ENCODE results near the gene SERINC5.

SERINC5 gene

DNA sequence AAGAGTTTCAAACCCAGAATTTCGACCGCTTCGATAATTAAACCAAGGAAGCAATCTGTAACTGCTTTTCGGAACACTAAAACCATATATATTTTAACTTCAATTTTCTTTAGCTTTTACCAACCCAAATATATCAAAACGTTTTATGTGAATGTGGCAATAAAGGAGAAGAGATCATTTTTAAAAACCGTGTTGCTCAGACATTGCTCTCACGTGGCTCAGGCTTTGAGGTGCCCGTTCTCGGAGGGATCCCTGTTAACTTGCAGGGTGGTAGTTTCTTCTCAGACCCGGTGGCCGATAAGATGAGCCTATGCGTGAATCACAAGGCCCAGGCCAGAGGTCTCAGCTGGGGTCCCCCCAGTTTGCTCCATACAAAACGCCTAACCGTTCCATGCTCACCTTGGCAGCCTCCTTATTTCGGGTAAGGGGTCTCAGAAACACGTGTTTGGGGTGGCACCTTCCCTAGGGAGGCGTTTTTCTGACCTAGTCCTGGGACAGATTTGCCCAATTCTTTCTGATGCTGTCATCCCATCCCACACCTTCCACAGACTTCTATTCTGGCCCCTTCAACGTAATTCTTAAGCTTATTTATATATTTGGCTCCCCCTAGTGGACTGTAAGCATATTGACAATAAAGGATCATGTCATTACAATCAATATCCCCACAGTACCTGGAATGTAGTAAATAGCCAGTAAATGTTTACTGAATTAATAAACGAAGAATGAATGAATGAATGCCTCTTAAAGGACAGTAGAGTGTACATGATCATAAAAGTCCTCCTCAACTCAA lies 172.6 kb downstream of the SERINC5 start:
- DNase-seq, result peak; percentile 61

DNA sequence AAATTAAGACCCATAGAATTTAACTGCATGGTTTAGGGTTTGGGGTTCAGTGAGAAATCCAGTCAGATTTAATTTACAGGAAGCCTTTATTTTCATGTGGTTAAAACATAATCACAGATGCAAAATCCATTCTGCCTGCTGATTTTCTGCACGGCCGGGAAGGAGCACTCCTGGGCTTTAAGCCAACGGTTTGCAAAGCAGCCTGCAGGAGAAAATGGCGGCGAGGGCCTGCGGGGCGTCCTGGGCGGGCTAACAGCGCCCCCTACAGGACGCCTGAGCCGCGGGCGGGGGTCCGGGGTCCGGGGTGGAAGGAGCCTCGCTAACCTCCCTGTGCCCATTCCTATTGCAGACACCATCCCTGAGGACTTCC lies 173.1 kb downstream of the SERINC5 start:
- peak; percentile 50 for DNase-seq

DNA sequence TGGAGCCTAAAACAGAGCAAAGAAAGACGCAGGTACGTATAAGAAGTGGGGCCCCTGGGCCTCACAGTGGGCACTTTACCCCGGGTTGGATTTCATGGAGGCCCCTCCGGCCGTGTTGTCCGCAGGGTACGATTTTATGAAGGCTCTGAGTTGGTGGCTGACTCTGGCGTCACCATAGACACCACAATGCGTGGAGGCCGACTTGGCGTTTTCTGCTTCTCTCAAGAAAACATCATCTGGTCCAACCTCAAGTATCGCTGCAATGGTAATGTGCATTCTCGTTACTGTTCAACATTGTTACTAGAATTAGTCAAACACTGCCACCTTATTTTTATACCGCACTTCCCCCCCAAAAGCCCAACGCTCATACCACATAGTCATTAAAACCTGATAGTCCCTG lies 173.6 kb downstream of the SERINC5 start:
- DNase-seq, result no peak

DNA sequence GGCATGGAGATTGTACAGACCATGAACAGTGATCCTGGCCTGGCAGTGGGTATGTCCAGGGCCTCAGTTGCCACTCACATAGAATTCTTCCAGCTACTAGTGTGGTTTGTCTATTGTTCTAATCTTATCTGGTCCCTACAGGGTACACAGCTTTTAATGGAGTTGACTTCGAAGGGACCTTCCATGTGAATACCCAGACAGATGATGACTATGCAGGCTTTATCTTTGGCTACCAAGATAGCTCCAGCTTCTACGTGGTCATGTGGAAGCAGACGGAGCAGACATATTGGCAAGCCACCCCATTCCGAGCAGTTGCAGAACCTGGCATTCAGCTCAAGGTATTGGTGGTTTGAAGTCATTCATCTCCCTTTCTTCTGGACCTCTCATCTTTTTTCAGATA lies 176.9 kb downstream of the SERINC5 start:
- no peak for DNase-seq

DNA sequence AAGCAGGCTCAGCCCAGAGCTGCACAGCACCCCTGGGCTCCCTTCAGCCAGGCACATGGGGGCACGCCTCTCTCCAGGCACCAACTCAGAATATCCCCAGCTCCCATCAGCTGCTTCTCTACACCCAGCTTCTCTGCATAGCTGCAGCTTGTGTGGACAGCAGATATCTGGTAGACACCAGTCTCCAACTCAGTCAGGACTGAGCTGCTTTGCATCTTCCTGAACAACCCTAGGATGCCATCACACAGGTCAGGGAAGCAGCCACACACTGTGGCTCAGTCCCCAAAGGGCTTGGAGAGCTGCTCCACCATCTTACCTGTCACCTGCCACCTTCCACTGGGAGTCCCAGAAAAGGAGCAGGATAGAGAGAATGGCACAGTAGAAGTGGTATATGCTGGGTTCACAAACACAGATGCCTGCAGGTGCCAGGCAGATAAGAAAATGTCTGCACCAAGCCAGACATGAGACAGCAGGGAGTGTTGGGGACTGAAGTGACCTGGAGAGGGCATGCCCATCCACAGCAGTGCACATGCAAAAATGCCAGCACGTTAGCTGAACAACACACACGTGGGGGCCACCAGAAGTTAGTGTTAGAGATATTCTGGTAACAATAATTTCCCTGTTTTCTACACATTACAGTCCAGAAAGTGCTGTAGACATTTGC lies 178.7 kb downstream of the SERINC5 start:
- no peak for DNase-seq

DNA sequence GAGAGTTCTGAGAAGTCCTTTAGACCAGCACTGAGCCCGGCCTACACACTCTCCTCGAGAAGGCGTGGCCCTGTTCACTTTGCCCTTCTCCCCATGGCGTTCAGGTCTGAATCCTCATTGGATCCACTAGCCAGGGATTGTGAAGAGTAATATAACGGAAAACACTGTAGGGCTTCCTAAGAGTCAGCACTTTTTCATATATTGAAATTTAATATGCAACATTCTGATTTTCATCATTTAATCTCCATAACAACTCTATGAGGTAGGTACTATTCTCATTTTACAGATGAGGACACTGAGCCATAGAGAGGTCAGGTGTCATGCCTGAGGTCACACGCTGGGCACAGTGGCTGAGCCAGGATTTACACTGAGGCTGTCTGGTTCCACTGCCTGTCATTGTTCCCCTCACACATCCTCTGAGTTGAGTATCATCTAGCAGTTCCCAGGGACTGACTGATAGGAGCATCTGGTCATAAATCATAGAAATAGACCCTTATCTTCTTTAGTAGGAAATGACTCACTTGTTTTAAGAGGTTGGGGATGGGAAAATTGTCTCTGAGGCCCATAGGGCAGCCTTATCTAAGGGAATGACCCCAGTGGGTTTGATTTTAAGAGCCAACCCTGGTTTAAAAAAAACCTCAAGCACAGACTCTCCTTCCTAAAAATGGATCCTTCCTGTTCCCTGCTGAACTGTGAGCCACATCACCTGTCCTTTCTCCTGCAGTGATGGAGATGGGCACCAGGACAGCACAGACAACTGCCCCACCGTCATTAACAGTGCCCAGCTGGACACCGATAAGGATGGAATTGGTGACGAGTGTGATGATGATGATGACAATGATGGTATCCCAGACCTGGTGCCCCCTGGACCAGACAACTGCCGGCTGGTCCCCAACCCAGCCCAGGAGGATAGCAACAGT lies 179.5 kb downstream of the SERINC5 start:
- no peak for DNase-seq

DNA sequence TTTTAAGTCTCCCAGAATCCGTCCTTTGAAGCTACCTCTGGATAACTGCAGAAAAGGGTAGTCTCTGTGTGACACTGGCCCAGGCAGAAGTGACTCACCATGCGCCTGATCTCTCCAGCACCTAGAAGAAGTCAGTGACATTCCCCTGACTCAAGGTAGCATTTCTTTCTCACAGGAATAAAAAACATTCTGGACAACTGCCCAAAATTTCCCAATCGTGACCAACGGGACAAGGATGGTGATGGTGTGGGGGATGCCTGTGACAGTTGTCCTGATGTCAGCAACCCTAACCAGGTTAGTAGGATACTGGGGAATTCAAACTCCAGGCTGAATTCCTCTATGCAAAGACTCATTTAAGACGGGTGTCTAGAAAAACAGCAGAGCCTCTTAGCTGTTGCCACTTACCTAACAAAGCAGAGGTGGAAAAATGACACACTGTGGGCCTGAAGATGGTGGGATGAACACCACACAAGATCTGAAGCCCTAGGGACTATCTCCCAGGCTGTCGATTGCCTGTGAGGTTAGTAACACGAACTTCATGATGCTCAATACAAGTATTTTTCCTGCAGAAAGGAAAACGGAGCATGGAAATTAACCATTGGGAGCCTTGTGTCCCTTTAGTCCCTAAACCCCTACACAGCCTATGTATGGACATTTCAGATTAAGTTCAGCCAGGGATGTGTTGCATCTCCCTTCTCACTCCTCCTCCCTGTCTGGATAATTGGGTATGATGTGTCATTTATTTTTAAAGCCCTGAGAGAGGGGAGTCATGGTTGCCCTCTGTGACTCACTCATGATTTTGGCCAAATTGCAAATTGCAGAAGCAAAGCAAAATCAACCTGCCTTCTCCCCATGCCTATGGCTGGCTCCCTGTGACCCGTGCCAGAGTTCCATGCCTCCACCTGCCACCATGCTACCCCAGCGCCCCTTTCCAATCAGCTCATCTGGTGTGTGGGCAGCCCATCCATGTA lies 183.5 kb downstream of the SERINC5 start:
- peak; percentile 42 for DNase-seq

DNA sequence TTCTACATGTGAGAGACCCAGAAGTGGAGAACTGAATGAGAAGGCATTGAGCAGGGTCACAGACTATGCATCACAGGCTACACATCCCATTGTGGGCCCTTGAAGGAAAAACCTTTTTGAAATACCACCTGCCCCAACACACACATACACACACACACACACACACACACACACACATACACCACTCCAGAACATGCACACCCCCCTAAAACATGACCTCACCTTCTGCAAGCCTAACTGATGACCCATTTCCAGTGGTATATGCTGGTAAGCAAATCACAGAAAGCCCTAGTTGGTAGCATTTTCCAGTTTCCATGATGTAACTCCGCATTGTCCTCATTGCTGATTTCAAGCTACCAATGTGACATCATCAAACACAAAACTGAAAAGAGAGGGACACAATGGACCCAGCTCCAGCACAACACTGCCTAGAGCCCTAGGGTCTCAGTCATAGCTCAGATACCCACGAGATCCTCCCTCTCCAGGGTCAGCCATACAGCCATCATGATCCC lies 184.3 kb downstream of the SERINC5 start:
- DNase-seq, result no peak

DNA sequence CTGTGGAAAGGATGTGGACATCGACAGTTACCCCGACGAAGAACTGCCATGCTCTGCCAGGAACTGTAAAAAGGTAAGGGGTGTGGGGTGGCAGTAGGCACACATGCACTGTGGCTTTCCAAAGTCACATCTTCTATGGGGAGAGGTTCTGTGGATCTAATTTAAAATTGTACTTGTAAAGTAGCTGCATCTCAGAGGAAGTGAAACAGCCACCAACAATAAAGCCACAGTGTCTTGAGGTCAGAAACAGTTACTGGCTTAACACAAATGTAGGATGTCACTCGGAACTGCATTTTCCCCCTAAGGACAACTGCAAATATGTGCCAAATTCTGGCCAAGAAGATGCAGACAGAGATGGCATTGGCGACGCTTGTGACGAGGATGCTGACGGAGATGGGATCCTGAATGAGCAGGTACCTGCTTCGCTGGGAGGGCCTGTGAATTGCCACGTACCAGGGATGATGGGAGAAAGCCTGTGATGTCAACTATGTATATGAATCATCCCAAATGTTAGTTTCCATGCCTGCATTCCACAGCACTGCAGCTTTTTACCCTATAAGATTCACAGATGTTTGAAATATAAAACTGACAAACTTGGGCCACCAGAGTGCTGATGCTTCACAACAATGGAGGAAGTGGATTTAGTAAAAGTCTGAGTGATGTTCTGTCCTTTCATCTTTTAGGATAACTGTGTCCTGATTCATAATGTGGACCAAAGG lies 185.4 kb downstream of the SERINC5 start:
- peak; percentile 95 for DNase-seq

DNA sequence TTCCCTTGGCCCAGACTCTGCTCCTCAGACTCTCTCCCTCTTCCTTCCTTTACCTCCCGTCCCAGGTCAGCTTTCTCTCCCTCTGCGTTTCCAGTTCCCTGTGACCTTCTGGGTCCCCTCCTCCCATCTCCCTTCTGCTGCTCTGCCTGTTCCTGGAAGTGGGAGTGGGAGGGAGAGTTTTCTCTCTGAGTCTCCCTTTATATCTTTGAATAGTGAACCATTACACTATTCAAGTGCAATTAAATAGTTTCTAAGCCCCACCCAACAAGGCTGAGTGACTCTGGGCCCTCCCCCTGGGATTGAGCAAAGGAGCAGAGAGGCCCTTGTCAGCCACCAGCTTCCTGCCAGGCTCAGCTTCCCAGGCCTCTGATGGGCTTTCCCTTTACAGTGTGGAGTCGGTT lies 185.9 kb downstream of the SERINC5 start:
- DNase-seq, result peak; percentile 81

DNA sequence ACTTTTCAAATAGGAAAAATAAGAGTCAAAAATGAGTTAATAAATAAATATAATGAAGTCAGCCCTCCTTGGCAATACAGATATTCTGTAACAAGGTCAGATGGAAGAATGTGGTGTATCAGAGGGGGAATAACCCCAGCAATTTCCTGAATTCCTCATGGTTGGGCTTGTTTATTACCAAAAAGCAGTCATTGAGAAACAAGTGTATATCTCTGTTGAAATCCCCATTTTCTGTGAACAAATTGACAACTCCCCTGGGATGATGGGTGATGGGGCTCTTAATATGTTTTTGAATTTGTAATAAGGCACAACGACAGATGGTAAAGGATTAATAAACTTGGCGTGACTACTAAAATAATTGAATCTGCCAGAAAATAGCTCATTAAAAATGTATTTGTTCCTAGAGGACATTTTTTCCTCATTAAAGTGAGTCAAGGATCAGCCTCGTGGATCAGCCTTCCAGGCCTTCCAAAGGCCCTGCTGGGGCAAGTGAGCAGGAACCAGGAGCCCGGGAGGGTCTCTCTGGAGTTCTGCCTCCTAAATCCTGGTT lies 186.5 kb downstream of the SERINC5 start:
- DNase-seq, result peak; percentile 6

DNA sequence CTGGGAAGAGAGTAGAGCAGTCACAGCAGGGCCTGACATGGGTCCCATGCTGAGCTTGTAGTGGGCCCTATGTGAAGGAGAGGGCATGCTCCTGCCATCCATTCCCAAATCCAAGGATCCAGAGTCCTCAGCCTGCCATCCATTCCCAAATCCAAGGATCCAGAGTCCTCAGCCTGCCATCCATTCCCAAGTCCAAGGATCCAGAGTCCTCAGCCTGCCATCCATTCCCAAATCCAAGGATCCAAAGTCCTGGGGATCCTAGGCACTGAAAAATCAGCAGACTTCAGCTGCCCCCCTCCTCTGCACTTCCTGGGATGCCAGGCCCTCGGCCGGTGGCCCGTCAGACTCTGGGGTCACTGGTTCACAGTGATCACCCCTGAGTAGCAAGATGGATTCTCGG lies 187.1 kb downstream of the SERINC5 start:
- no peak for DNase-seq

DNA sequence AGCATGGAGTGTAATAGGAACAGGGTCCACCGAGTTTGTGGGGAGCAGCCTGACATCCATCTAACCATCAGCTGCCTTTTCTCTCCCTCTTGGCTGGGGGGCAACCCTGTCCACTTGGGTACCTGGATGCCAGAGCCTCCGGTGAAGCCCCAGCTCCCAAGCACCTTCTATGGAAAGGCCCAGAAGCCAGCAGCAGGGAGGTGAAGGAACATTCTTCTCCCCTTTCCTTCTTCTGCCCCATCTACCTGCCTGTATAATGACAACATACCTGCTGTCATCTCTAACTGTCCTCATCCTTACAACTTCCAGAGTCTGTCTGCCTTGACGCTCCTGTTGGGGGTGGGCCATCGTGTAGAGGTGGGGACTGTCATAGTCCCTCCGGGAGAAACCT lies 187.6 kb downstream of the SERINC5 start:
- DNase-seq, result no peak

DNA sequence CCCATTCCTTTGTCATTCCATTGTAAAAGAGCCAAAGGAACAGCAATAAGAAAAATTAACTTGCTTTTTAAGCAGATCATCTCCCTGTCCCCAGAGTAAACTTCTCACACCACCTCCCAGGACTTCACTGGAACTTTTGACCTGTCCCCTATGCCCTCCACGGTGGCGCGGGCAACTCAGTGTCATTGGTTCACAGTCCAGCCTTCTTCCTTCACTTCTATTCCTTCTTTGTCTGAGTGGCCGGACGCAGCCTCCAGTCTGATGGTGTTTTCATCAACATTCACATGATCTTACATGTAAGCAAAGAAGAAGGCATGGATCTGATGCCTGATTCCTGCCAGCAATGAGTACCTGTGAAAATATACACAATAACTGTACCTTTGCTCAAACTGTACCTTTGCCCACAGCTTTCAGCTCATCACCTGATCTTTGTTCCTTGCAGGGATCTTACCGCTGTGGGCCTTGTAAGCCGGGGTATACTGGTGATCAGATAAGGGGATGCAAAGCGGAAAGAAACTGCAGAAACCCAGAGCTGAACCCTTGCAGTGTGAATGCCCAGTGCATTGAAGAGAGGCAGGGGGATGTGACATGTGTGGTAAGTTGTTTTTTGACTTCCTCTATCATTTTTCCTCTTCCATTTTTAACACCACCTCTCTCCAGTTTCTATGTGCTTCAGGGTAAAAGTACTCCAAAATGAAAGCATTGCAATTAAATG lies 188.2 kb downstream of the SERINC5 start:
- DNase-seq, result peak; percentile 57

DNA sequence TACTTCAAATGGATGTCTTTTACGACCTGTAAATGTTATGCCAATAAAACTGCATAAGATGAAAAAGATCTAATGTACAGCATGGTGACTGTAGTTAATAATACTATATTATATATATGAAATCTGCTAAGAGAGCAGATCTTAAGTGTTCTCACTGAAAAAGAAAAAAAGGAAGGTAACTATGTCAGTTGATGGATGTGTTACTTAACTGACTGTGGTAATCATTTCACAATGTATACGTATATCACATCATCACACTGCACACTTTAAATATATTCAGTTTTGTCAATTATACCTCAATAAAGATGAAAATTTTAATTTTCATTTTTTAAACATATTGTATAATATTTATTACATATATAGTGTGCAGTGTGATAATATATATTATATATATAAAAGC lies 188.8 kb downstream of the SERINC5 start:
- peak; percentile 69 for DNase-seq

DNA sequence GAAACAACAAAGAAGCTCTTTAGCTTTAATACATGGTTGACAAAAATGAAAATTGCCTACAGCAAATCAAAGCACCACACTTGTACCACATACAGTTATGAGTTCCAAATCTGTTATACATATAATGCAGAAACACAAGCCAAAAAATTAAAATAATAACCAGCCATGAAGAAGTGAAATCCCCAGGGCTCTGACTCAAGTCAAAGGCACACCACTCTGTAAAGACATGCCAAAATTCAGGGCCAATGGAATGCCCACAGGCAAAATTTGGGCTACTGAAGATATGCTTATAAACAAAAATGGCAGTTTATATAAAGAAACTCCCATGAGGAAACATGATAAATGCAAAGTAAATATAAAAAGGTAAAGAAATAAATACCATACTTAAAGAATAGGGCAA lies 191.7 kb downstream of the SERINC5 start:
- DNase-seq, result no peak

Measured in MV-4-11 (cell line).